PC-9 (cell line): ENCODE data around the gene FRMPD2.

Experiments
- EZH2 ChIP-seq: fragments of 200-600 bp; sonication (generic); IDR thresholded peaks from 2 replicates; pipeline ENCODE4 v1.8.0; 2017; ENCODE audit warnings: antibody characterized with exemption, low read depth
- TF ChIP-seq, protein P1 (sequence below): fragments of 200-600 bp; sonication (generic); conservative IDR thresholded peaks from 2 replicates; pipeline ENCODE4 v1.6.1; 2017; ENCODE audit warnings: mixed run types, antibody characterized with exemption, mild to moderate bottlenecking, moderate library complexity

DNA sequence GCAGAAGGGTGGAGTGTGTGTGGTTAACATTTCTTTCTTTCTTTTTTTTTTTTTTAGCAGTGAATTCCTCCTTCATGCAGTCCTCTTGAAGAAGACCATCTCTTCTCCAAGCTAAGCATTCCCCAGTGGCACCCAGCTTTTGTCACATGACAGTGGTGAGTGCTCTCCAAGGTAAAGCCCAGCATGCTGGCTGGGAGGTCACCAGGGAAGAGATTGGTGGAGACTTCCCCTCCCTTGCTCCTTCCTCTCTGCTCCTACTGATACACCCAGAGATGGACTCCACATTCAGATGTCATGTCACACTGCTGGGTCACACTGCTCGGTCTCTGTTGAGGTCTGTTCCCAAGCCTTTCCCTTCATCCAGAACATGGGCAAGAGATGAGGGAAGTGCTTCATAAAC, 55.3 kb downstream of the FRMPD2 start:
- TF ChIP-seq, protein P1, sequence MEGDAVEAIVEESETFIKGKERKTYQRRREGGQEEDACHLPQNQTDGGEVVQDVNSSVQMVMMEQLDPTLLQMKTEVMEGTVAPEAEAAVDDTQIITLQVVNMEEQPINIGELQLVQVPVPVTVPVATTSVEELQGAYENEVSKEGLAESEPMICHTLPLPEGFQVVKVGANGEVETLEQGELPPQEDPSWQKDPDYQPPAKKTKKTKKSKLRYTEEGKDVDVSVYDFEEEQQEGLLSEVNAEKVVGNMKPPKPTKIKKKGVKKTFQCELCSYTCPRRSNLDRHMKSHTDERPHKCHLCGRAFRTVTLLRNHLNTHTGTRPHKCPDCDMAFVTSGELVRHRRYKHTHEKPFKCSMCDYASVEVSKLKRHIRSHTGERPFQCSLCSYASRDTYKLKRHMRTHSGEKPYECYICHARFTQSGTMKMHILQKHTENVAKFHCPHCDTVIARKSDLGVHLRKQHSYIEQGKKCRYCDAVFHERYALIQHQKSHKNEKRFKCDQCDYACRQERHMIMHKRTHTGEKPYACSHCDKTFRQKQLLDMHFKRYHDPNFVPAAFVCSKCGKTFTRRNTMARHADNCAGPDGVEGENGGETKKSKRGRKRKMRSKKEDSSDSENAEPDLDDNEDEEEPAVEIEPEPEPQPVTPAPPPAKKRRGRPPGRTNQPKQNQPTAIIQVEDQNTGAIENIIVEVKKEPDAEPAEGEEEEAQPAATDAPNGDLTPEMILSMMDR = no peak
- no peak for TF ChIP-seq EZH2
